NCI-H1694 treated with DMSO at 0.1 percent for 48 hours (cell line): ENCODE measurements around the gene FAM43B.

ENCODE experiments used
- DNase-seq: peaks from one replicate; lab custom pipeline; 2025; lab: John Stamatoyannopoulos, UW

Gene FAM43B

DNA sequence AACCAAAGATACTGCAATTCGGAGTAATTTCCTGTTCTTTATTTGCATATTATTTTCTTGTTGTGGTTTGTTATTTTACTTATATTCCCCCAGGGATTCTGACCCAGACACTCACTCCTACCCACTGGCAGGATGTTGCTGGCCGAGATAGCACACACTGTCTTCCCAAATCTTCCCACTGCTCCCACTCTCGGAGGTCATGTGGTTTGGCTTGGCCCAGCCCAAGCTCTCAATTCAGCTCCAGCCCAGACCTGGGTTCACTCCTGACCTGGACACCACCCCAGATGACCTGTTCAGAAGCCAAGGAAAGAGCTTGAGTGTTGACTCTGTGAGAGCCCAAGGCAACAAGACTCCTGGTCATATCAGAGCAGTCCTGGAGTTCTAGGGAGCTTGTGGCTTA is 1.2 kb upstream of the FAM43B start:
- no peak for DNase-seq

DNA sequence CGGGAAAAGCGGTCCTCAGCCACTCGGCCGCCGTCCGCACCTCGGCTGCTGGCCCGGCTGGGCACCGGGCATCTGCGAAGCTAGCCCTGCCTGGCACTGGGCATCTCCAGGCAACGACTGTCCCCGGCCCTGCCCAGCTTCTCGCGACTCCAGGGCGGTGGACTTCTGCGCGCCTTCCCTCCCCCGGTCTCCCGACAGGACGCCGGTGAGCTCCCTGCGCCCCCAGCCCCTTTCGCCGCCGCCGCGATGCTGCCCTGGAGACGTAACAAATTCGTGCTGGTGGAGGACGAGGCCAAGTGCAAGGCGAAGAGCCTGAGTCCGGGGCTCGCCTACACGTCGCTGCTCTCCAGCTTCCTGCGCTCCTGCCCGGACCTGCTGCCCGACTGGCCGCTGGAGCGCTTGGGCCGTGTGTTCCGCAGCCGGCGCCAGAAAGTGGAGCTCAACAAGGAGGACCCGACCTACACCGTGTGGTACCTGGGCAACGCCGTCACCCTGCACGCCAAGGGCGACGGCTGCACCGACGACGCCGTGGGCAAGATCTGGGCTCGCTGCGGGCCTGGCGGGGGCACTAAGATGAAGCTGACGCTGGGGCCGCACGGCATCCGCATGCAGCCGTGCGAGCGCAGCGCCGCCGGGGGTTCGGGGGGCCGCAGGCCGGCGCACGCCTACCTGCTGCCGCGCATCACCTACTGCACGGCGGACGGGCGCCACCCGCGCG is 514 bp downstream of the FAM43B start:
- DNase-seq: no peak

DNA sequence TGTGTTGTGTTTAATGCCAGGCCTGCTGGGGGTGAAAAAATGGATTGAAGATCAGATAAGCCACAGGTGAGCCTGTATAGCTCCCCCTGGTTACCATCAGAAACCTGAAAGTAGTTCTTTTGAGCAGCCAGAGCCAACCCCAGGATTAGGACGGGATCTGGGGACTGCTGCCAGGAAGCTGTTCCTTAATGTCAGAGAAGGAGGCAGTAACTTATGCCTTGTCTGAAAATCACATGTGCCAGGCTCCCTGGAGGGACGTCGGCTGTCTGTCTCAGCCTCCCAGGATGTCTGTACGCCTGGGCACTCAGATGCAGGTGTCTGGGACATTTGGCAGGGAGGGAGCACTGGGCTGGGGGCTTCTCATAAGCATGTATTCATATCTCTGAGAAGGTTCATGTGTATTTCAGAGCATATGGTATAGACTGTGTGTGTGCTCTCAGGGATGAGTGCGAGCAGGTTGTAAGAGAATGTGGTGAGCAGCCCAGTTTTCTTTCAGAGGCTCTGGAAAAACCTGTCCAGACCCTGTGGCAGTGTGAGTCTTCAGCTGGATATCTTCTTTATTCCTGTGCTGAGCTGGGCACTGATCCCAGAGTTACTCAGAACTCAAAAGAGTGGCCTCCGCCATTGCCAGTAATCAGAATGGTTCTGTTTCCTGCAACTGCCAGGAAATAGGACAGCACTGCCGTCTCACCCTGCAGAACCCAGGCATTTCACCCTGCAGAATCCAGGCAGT is 2.8 kb downstream of the FAM43B start:
- DNase-seq: no peak

DNA sequence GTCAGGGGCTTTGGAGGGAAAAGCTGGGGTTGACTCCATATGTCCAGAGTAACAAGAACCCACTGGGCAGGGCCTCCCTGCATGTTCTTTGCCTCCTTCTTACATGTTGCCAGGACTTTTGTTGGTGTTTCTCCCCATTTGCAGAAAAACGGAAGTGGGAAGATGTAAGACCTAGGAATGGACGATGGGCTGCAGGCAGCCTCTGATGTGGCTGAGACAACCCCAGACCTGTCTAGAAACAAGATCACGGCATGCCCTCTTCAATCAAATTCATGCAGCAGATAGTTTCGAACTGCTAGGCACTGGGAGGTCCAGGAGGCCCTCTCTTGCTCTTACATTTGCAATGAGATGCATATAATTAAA is 3.4 kb downstream of the FAM43B start:
- no peak for DNase-seq

DNA sequence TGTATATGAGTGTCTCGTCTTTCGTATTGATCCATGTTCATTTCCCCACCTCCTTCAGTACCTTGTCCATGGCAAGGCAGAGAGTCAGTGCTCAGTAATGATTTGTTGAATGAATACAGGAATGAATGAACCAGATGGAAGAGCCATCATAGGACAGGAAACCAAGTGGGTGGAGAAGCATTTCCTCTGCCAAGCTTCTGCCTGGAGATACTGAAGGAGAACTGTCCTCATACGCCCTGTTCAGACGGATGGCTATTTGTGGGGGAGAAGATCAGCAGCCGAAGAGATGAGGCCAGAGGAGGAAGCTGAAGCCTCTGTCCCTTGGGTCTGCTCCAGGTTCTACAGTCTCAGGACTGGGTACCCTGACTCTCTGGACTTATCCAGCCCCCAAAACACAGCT is 5.8 kb downstream of the FAM43B start:
- no peak for DNase-seq

DNA sequence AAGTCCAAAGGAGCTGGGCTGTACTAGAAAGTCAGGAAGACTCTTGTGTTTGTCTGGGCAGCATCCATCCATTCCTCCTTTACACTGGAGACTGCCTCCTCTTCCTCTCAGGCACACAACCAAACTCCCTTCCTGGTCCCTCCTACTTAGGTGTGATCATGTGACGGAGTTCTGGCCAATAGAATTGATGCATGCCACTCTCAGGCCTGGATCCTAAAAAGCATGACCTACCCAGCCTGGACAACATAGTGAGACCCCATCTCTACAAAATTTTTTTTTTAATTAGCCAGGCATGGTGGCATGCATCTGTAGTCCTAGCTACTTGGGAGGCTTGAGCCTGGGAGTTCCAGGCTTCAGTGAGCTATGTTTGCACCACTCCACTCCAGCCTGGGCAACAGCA is 8.6 kb downstream of the FAM43B start:
- DNase-seq: no peak

DNA sequence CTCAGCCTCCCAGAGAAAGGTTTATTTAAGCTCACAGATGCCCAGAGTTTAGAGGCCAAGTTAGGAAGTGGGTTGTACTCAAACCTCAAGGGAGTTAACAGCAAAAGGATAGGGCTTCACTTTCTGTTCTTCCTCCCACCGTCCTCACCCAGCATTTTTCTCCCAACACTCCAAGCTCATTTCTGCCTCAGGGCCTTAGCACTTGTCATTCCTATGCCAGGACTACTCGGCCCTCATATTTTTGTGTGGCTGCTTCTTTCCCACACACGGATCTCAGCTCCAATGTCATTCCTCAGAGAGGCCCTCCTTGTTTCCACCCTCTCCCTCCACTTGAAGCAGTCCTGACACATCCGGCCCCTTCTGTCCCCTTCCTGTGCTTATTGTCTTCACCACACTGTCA is 12.9 kb downstream of the FAM43B start:
- DNase-seq: no peak

DNA sequence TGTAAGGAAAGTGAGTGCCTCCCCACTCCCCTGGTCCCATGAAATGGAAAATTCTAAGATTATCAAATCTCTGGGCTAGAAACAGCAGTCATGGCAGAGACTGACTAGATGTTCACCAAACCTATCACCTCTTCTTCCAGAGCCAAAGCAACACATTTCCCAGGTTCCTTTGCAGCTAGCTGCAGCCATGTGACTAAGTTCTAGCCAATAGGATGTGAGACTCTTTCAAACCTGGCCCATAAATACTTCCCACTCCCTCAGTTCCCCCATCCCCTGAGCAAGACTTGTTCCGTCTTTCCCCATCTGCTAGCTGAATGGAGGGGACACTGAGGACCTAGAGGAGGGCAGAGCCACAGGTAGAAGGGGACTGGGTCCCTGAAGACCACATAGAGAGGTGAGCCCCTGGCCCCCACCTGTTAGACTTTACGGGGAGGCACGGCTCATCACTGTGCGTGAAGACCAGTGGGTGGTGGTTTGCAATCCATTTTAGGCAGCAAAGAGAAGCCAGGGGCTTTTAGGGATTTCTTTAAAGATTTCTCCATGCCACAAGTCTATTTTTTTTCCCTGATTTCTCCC is 17.2 kb downstream of the FAM43B start:
- DNase-seq: no peak

DNA sequence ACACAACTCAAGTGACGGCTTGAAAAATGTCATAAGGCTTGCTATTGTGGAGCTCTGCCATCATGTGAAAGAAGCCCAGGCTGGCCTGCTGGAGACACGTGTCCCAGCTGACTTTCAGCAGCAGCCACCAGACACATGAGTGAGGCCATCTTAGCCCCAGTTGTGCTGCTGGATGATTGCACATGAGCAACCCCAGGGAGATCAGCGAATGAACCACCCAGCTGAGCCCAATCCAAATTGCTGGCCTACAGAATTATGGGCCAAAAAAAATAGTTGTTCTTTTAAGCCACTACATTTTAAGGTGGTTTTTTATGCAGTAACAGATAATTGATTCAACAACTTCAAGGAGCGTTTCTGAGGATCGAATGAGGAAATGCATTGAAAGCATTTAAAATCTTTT is 19.1 kb downstream of the FAM43B start:
- DNase-seq: no peak

DNA sequence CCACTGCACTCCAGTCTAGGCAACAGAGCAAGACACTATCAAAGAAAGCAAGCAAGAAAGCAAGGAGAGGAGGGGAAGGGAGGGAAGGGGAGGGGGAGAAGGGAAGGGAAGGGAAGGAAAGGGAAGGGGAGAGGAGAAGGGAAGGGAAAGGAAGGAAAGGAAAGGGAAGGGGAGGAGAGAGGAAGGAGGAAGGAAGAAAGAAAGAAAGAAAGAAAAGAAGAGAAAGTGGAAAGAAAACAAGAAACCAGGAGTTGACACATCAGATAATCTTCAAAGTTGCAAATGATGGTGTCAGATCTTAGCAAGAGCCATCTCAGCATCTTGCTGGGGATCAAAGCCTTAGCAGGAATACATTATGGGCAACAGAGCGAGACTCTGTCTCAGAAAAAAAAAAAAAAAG is 21.6 kb downstream of the FAM43B start:
- no peak for DNase-seq

DNA sequence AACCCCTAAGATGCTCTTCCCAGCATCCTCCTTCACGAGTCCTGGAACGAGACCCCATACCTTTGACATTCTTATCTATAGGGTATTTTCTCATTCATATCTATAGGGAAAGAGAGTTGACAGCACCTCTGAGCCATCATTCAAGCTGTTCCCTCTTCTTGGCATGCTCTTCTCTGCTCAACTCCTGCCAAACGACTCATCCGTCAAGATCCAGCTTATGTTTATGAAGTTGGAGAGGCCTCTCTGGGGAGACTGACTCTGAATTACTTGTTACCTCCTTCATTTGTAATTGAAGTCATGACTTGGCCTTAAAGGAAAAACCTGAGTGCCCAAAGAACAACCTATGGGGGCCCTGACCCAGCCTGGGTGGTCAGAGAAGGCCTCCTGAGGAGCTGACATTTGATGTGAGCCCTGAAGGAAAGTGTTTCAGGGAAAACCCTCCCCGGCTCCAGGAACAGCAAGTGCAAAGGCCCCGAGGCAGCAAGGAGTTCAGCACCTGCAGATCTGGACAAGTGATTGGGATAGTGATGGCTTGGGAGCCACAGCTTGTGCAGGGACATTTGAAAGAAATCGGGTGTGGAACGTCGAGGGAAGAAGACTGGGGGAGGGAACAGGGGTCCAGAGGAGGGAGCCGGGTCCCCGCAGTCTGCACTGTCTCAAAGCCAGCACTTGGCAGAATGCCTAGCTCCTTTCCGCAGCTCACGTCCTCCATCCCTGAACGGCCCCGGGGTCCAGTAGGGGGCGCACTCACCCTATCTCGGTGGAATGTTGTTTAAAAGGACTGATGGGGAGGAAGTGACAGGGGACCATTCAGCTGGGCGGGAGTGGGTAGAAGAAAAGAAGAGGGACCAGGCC is 22.5 kb downstream of the FAM43B start:
- DNase-seq: peak; percentile 45

DNA sequence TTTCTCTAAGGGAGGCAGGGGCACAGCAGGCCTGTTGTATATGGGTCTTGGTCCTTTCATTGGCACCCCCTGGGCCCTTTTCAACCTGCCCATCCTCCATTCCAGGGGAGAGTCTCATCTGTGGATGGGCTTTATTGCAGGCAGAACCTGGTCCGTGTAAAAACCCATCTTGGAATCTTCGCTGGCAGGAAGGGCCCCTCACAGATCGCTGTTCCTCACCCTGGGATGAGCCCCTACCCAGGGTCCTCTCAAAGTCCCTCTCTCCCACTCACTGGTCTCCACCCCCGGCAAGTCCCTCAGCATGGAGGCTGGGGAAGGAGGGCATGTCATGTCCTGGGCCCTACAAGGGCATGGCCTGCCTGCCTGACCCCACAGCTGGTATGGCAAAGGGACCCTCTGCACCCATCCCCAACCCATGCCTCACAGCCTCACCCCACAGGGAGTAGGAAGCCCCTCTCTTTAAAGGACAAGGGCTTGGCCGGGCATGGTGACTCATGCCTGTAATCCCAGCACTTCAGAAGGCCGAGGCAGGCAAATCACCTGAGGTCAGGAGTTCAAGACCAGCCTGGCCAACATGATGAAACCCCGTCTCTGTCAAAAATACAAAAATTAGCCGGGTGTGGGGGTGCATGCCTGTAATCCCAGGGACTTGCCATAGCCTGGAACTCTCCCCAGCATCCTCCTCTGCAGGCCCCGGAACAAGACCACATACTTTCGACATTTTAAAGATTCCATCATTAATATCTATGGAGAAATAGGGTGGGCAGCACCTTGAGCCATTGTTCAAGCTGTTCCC is 23.4 kb downstream of the FAM43B start:
- no peak for DNase-seq

DNA sequence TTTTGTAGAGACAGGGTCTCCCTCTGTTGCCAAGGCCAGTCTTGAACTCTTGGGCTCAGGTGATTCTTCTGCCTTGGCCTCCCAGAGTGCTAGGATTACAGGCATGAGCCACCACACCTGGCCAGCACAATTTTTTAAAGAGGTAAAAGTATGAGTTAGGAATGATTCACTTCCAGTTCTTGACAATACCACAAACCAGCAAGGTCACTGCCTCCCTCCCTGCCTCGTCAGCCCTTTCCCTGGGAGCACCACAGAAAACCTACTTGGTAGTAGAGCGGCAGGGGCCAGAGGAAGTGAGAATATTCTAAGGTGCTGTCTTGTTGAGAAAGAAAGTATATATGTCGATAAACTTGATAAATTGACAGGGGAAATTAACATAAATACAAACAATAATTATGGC is 25.7 kb downstream of the FAM43B start:
- DNase-seq: no peak

DNA sequence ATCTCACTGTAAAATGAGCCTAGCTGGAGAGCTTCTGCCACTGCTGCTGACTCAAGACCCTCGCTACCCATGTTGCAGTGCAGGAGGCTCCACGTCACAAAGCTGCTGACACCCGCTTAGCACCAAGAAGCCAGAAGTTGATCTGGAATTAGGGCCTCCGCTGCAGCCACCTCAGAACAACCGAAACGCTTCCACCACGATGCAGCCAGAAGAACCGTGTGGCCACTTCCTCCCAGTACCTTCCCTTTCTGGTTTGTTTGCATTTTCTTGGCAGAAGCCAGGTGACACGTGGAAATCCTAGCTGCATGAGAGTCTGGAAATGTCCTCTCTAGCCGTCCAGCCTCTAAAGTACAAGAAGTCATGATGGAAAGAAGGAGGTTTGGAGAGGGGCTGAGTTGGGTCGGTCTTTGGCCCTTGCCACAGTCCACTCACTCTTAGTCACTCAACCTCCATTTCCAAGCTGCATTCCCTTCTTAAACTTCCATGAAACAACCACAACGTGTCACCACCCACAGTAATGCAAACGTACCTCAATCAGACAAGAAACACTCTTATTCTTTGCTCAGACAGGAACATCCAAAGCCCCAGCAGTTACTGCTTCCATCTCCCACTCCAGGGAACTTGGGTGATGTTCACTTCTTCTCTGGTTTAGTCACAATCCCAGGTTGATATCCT is 26.5 kb downstream of the FAM43B start:
- DNase-seq: no peak

DNA sequence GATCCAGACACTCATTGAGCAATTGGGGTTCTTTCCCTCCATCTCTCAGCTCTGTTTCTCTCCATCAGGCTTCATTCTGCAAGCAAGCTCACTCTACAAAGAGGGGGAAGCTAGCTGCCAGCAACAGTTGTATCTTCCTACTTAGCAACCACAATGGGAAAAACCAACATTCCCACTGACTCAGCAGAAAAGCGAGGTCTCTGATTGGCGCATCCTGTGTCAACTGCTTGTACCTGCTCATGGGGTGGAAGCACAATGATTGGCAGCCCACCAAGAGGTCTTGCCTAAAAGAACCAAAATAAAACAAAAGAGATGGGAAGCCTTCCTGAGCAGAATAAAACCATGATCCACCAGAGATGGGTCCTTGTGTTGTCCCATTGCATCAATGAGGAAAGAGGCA is 32.5 kb downstream of the FAM43B start:
- DNase-seq: no peak

DNA sequence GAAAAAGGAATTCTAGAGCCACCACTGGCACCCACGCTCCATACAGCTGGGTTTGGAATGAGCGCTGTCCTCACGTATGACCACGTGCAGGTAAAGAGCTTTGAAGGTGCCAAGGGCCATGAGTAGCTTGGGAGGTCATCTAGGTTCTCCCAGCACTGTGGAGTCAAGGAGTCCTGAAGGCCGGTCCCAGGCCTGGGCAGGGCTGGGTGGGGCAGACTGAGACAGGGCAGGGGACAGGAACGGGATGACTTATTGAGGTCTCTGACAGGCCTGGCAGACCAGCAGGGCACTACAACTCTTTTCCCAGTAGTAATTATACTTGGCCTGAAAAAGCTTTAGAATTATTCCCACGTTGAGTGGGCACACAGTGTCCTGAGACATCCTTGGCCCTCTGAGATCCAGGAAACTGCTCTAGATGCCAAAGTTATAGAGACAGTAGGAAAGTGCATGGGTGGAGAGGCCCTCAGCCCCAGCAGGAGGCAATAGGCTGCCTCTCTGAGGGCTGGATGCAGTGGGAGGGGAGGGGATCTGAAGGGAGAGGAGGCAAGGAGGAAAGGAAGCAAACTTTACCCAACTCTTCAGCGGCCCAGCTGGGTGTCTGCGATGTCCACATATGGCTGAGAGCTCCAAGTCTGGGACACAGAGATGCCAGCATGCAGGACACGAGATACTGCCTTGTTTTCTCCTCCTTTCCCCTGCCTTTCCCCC is 34.7 kb downstream of the FAM43B start:
- DNase-seq: no peak

DNA sequence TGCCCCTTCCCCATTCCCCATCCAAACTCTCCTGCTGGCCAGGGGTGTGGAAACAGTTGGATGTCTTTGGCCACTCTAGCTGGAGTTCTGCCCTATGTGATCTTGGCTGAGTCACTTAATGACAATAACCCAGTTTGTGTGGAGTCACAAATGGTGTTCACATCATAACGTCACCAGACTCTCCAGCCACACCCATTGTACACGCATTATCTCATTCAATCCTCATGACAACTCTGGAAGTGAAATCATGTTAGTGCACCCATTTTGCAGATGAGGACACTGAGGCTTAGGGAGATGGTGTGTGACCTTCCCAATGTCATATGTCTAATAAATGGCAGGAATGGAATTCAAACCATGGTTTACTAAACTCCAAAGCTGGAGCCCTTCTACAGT is 35.3 kb downstream of the FAM43B start:
- no peak for DNase-seq

DNA sequence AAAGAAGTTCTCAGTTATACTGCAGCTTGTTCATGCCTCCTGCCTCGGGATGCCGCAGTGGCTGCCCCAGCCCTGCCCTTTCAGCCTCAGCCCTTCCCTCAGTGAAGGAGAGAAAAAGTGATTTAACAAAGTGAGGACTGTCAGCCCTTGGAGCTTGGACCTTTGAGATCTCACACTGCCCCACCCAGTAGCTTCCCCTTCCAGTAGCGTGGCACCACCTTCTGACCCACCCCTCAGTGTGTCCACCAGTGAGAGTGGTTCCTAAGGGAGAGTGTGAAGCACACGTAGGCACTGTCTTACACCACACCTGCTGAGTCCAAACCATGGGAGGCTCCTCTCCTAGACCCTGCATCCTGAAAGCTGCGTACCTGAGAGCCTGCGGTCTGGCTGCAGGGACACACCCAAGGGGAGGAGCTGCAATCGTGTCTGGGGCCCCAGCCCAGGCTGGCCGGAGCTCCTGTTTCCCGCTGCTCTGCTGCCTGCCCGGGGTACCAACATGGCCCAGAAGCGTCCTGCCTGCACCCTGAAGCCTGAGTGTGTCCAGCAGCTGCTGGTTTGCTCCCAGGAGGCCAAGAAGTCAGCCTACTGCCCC is 36.4 kb downstream of the FAM43B start, which contains the start of gene CDA:
CDA (plus strand) TSS at position 464 of the 592 bp plus-strand sequence; CDS start at position 497, 33 bp downstream.
- no peak for DNase-seq

DNA sequence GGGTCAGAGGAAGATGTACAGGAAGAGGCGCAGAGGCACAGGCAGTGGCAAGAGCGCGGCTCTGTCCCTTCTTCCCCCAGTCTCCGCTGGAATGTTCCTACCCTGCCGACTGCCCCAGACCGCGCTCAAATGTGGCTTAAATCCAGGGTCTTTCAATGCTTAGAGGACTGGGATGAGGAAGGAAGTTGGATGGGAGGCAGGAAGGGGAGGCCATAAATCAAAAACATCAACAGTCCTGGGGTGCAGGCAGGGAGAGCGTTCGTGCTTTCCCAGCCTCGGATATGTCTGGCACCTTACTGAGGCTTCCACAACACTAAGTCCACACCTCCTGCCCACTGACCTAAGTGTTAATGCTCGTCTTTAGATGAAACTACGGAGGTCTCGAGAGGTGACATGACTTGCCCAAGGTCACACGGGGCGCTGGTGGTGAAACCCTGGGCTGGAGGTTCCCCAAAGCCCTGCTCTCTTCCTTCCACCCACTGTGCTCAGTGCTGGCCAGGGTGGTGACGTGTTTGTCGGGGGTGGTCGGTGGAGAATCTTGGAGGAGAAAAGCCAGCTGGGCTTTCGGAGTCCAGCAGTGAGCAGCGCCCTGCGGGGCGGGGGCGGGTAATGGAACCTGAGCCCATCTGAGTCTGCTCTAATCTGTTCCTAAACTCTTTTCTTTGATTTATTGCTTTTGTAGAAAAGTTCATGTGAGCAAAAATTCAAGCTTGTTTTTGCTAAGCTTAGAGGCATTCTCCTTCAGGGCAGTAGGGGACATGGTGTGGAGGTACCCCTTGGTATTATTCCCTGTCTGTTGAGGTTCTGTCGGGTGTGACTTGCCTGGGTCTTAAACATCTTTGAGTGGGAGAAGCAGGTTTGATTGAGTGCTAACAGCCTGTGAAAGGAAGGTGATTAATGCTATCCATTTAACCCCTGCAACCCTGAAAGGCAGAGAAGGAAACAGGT is 37.2 kb downstream of the FAM43B start:
- no peak for DNase-seq
